ENCODE measurements around the gene INTS4.
"Not testable (repeated sequence)": the region's sequence is repeated elsewhere in the genome, so short reads cannot be mapped to it uniquely, and the experiment has no call there.

INTS4 gene

GRCh38 chr11:77883775-77884174 is 110.7 kb downstream of the INTS4 start:
- H3K4me1 ChIP-seq (ENCODE audit: insufficient read depth, low read length): no peaks in the 10 kb centered on the region
- no peak overlapping the region for H3K4me3 ChIP-seq (ENCODE audit: low read depth in 1 of 2, low read length in 2 of 2)
- no peak overlapping the region for H3K27ac ChIP-seq (ENCODE audit: low read length)
- H3K36me3 ChIP-seq (ENCODE audit: insufficient read depth, low read length): peaks cover 59% of the 10 kb centered on the region
- no peak overlapping the region for H3K4me2 ChIP-seq (ENCODE audit: insufficient read depth, low read length)
- no peaks in the 10 kb centered on the region for H3K9me3 ChIP-seq (ENCODE audit: insufficient read depth, low read length, severe bottlenecking)
- no peaks in the 10 kb centered on the region for H3K27me3 ChIP-seq (ENCODE audit: insufficient read depth, low read length, poor library complexity)
- no peak for ATAC-seq (ENCODE audit: insufficient read depth, low read depth)
- H3K9ac ChIP-seq (ENCODE audit: low read depth, low read length): no peak overlapping the region
- DNase-seq: no peak
- TF ChIP-seq CTCF (IDR thresholded peaks at IDR 0.05; ENCODE audit: borderline replicate concordance, extremely low read depth, low read length, poor library complexity, severe bottlenecking) (no peak), EZH2 (IDR thresholded peaks at IDR 0.05; ENCODE audit: borderline replicate concordance, low read depth, low read length, severe bottlenecking) (no peak)
- H3K79me2 ChIP-seq (ENCODE audit: insufficient read depth, low read length): no peaks in the 10 kb centered on the region
- H4K20me1 ChIP-seq (ENCODE audit: insufficient read depth, low read length): no peaks in the 10 kb centered on the region
- no peak overlapping the region for H2AFZ ChIP-seq (ENCODE audit: low read depth, low read length)

- peaks cover 67% of the 10 kb centered on the region for H3K36me3 ChIP-seq (ENCODE audit: insufficient read depth, low read length)
- no peaks in the 10 kb centered on the region for H3K79me2 ChIP-seq (ENCODE audit: insufficient read depth, low read length)
- no peak overlapping the region for H3K9ac ChIP-seq (ENCODE audit: low read depth, low read length)
- DNase-seq: no peak
- H3K27me3 ChIP-seq (ENCODE audit: insufficient read depth, low read length, poor library complexity): no peaks in the 10 kb centered on the region
- ATAC-seq (ENCODE audit: insufficient read depth, low read depth): no peak
- no peak overlapping the region for H3K4me3 ChIP-seq (ENCODE audit: low read depth in 1 of 2, low read length in 2 of 2)
- no peaks in the 10 kb centered on the region for H3K4me1 ChIP-seq (ENCODE audit: insufficient read depth, low read length)
- H3K4me2 ChIP-seq (ENCODE audit: insufficient read depth, low read length): no peak overlapping the region
- no peak overlapping the region for H2AFZ ChIP-seq (ENCODE audit: low read depth, low read length)
- no peak for TF ChIP-seq EZH2 (IDR thresholded peaks at IDR 0.05; ENCODE audit: borderline replicate concordance, low read depth, low read length, severe bottlenecking)
- TF ChIP-seq CTCF (IDR thresholded peaks at IDR 0.05; ENCODE audit: borderline replicate concordance, extremely low read depth, low read length, poor library complexity, severe bottlenecking): no peak
- no peak overlapping the region for H3K27ac ChIP-seq (ENCODE audit: low read length)
- no peaks in the 10 kb centered on the region for H4K20me1 ChIP-seq (ENCODE audit: insufficient read depth, low read length)
- no peaks in the 10 kb centered on the region for H3K9me3 ChIP-seq (ENCODE audit: insufficient read depth, low read length, severe bottlenecking)
These were observed 112.1 kb downstream of the INTS4 start for GRCh38 chr11:77882396-77882795.

- DNase-seq (no peak), ATAC-seq (ENCODE audit: insufficient read depth, low read depth) (peak; percentile 57; the same call in 1 of the 3 replicates)
- no peaks in the 10 kb centered on the region for H3K9me3 ChIP-seq (ENCODE audit: insufficient read depth, low read length, severe bottlenecking)
- H3K27ac ChIP-seq (ENCODE audit: low read length): no peak overlapping the region
- no peaks in the 10 kb centered on the region for H3K27me3 ChIP-seq (ENCODE audit: insufficient read depth, low read length, poor library complexity)
- TF ChIP-seq CTCF (IDR thresholded peaks at IDR 0.05; ENCODE audit: borderline replicate concordance, extremely low read depth, low read length, poor library complexity, severe bottlenecking) (no peak), EZH2 (IDR thresholded peaks at IDR 0.05; ENCODE audit: borderline replicate concordance, low read depth, low read length, severe bottlenecking) (no peak)
- H3K79me2 ChIP-seq (ENCODE audit: insufficient read depth, low read length): no peaks in the 10 kb centered on the region
- no peak overlapping the region for H3K4me2 ChIP-seq (ENCODE audit: insufficient read depth, low read length)
- H3K4me3 ChIP-seq (ENCODE audit: low read depth in 1 of 2, low read length in 2 of 2): no peak overlapping the region
- H3K9ac ChIP-seq (ENCODE audit: low read depth, low read length): no peak overlapping the region
- H2AFZ ChIP-seq (ENCODE audit: low read depth, low read length): no peak overlapping the region
- H3K4me1 ChIP-seq (ENCODE audit: insufficient read depth, low read length): no peaks in the 10 kb centered on the region
- H3K36me3 ChIP-seq (ENCODE audit: insufficient read depth, low read length): peaks cover 76% of the 10 kb centered on the region
- no peaks in the 10 kb centered on the region for H4K20me1 ChIP-seq (ENCODE audit: insufficient read depth, low read length)
These were observed 115.2 kb downstream of the INTS4 start for GRCh38 chr11:77879218-77879617.

- H3K4me2 ChIP-seq (ENCODE audit: insufficient read depth, low read length): not testable (repeated sequence)
- H3K36me3 ChIP-seq (ENCODE audit: insufficient read depth, low read length): peaks cover 71% of the 10 kb centered on the region
These were observed 116.2 kb downstream of the INTS4 start for GRCh38 chr11:77878247-77878646.

More at GRCh38 chr11:77878247-77878646, 116.2 kb downstream of the INTS4 start:
- H3K9ac ChIP-seq (ENCODE audit: low read depth, low read length); H3K4me1 ChIP-seq (ENCODE audit: insufficient read depth, low read length); H3K4me3 ChIP-seq (ENCODE audit: low read depth in 1 of 2, low read length in 2 of 2); H3K27me3 ChIP-seq (ENCODE audit: insufficient read depth, low read length, poor library complexity); H2AFZ ChIP-seq (ENCODE audit: low read depth, low read length); H3K27ac ChIP-seq (ENCODE audit: low read length); DNase-seq; H3K79me2 ChIP-seq (ENCODE audit: insufficient read depth, low read length); ATAC-seq (ENCODE audit: insufficient read depth, low read depth); H3K9me3 ChIP-seq (ENCODE audit: insufficient read depth, low read length, severe bottlenecking); H4K20me1 ChIP-seq (ENCODE audit: insufficient read depth, low read length): not testable (repeated sequence)

Data from DND-41 (cell line).